Measurements from ENCODE around the gene FOXO3.

FOXO3 gene

GRCh38 chr6:108581237-108581931 lies 20.7 kb downstream of the FOXO3 start:
- H3K4me1 ChIP-seq (ENCODE audit: control insufficient read depth, insufficient read depth, low read length) = peaks cover 25% of the 10 kb centered on the region
- H3K9me3 ChIP-seq (ENCODE audit: control insufficient read depth, low read length) = no peaks in the 10 kb centered on the region
- H3K36me3 ChIP-seq (ENCODE audit: control insufficient read depth, insufficient read depth, low read length) = no peaks in the 10 kb centered on the region
- H3K9ac ChIP-seq (ENCODE audit: low read length) = no peak overlapping the region
- H3K4me3 ChIP-seq (ENCODE audit: low read length) = no peak overlapping the region
- H3K27me3 ChIP-seq (ENCODE audit: control insufficient read depth, insufficient read depth, low read length) = no peaks in the 10 kb centered on the region

- Histone ChIP-seq H3K27me3 (ENCODE audit: control insufficient read depth, insufficient read depth, low read length) (no peaks in the 10 kb centered on the region), H3K9ac (ENCODE audit: low read length) (no peak overlapping the region), H3K36me3 (ENCODE audit: control insufficient read depth, insufficient read depth, low read length) (no peaks in the 10 kb centered on the region), H3K9me3 (ENCODE audit: control insufficient read depth, low read length) (no peaks in the 10 kb centered on the region), H3K4me1 (ENCODE audit: control insufficient read depth, insufficient read depth, low read length) (peaks cover 29% of the 10 kb centered on the region), H3K4me3 (ENCODE audit: low read length) (no peak overlapping the region)
Observed at GRCh38 chr6:108581932-108582475, 21.3 kb downstream of the FOXO3 start.

- H3K27me3 ChIP-seq (ENCODE audit: control insufficient read depth, insufficient read depth, low read length) = no peaks in the 10 kb centered on the region
- no peak overlapping the region for H3K9ac ChIP-seq (ENCODE audit: low read length)
- H3K4me1 ChIP-seq (ENCODE audit: control insufficient read depth, insufficient read depth, low read length) = peaks cover 34% of the 10 kb centered on the region
- no peaks in the 10 kb centered on the region for H3K9me3 ChIP-seq (ENCODE audit: control insufficient read depth, low read length)
- no peaks in the 10 kb centered on the region for H3K36me3 ChIP-seq (ENCODE audit: control insufficient read depth, insufficient read depth, low read length)
- no peak overlapping the region for H3K4me3 ChIP-seq (ENCODE audit: low read length)
Observed at GRCh38 chr6:108582618-108583017, 21.9 kb downstream of the FOXO3 start.

- Histone ChIP-seq H3K4me3 (ENCODE audit: low read length) (no peak overlapping the region), H3K36me3 (ENCODE audit: control insufficient read depth, insufficient read depth, low read length) (no peaks in the 10 kb centered on the region), H3K4me1 (ENCODE audit: control insufficient read depth, insufficient read depth, low read length) (peaks cover 51% of the 10 kb centered on the region), H3K9me3 (ENCODE audit: control insufficient read depth, low read length) (no peaks in the 10 kb centered on the region), H3K27me3 (ENCODE audit: control insufficient read depth, insufficient read depth, low read length) (no peaks in the 10 kb centered on the region), H3K9ac (ENCODE audit: low read length) (no peak overlapping the region)
Observed at GRCh38 chr6:108584323-108584722, 23.6 kb downstream of the FOXO3 start.

GRCh38 chr6:108585359-108585758 lies 24.6 kb downstream of the FOXO3 start:
- Histone ChIP-seq H3K4me1 (ENCODE audit: control insufficient read depth, insufficient read depth, low read length) (peaks cover 60% of the 10 kb centered on the region), H3K9ac (ENCODE audit: low read length) (no peak overlapping the region), H3K36me3 (ENCODE audit: control insufficient read depth, insufficient read depth, low read length) (no peaks in the 10 kb centered on the region)

GRCh38 chr6:108585921-108586536 lies 25.3 kb downstream of the FOXO3 start:
- no peak overlapping the region for H3K9ac ChIP-seq (ENCODE audit: low read length)
- H3K36me3 ChIP-seq (ENCODE audit: control insufficient read depth, insufficient read depth, low read length) = no peaks in the 10 kb centered on the region
- no peaks in the 10 kb centered on the region for H3K9me3 ChIP-seq (ENCODE audit: control insufficient read depth, low read length)
- no peaks in the 10 kb centered on the region for H3K27me3 ChIP-seq (ENCODE audit: control insufficient read depth, insufficient read depth, low read length)
- H3K4me1 ChIP-seq (ENCODE audit: control insufficient read depth, insufficient read depth, low read length) = peaks cover 62% of the 10 kb centered on the region
- H3K4me3 ChIP-seq (ENCODE audit: low read length) = no peak overlapping the region

More at GRCh38 chr6:108585359-108585758, 24.6 kb downstream of the FOXO3 start:
- H3K9me3 ChIP-seq (ENCODE audit: control insufficient read depth, low read length) = no peaks in the 10 kb centered on the region
- H3K27me3 ChIP-seq (ENCODE audit: control insufficient read depth, insufficient read depth, low read length) = no peaks in the 10 kb centered on the region
- H3K4me3 ChIP-seq (ENCODE audit: low read length) = no peak overlapping the region

GRCh38 chr6:108587258-108588059 lies 26.7 kb downstream of the FOXO3 start:
- Histone ChIP-seq H3K9ac (ENCODE audit: low read length) (no peak overlapping the region), H3K4me3 (ENCODE audit: low read length) (no peak overlapping the region)

GRCh38 chr6:108588586-108588985 lies 27.9 kb downstream of the FOXO3 start:
- H3K9me3 ChIP-seq (ENCODE audit: control insufficient read depth, low read length) = no peaks in the 10 kb centered on the region
- no peaks in the 10 kb centered on the region for H3K27me3 ChIP-seq (ENCODE audit: control insufficient read depth, insufficient read depth, low read length)
- H3K4me3 ChIP-seq (ENCODE audit: low read length) = no peak overlapping the region
- no peaks in the 10 kb centered on the region for H3K36me3 ChIP-seq (ENCODE audit: control insufficient read depth, insufficient read depth, low read length)
- peak overlapping the region; percentile 6 for H3K9ac ChIP-seq (ENCODE audit: low read length)
- H3K4me1 ChIP-seq (ENCODE audit: control insufficient read depth, insufficient read depth, low read length) = peaks cover 70% of the 10 kb centered on the region

More at GRCh38 chr6:108587258-108588059, 26.7 kb downstream of the FOXO3 start:
- Histone ChIP-seq H3K36me3 (ENCODE audit: control insufficient read depth, insufficient read depth, low read length) (no peaks in the 10 kb centered on the region), H3K27me3 (ENCODE audit: control insufficient read depth, insufficient read depth, low read length) (no peaks in the 10 kb centered on the region), H3K9me3 (ENCODE audit: control insufficient read depth, low read length) (no peaks in the 10 kb centered on the region), H3K4me1 (ENCODE audit: control insufficient read depth, insufficient read depth, low read length) (peaks cover 67% of the 10 kb centered on the region)

- H3K4me1 ChIP-seq (ENCODE audit: control insufficient read depth, insufficient read depth, low read length) = peaks cover 73% of the 10 kb centered on the region
- H3K9me3 ChIP-seq (ENCODE audit: control insufficient read depth, low read length) = no peaks in the 10 kb centered on the region
- H3K27me3 ChIP-seq (ENCODE audit: control insufficient read depth, insufficient read depth, low read length) = no peaks in the 10 kb centered on the region
- peak overlapping the region; percentile 11 for H3K4me3 ChIP-seq (ENCODE audit: low read length)
- H3K9ac ChIP-seq (ENCODE audit: low read length) = peak overlapping the region; percentile 6
- H3K36me3 ChIP-seq (ENCODE audit: control insufficient read depth, insufficient read depth, low read length) = no peaks in the 10 kb centered on the region
Observed at GRCh38 chr6:108589244-108589791, 28.6 kb downstream of the FOXO3 start.

GRCh38 chr6:108591040-108591816 lies 30.5 kb downstream of the FOXO3 start:
- Histone ChIP-seq H3K9ac (ENCODE audit: low read length) (no peak overlapping the region), H3K4me3 (ENCODE audit: low read length) (no peak overlapping the region), H3K36me3 (ENCODE audit: control insufficient read depth, insufficient read depth, low read length) (no peaks in the 10 kb centered on the region), H3K27me3 (ENCODE audit: control insufficient read depth, insufficient read depth, low read length) (no peaks in the 10 kb centered on the region), H3K9me3 (ENCODE audit: control insufficient read depth, low read length) (no peaks in the 10 kb centered on the region), H3K4me1 (ENCODE audit: control insufficient read depth, insufficient read depth, low read length) (peaks cover 79% of the 10 kb centered on the region)

All from mucosa of stomach (tissue), 1 donor.